DND-41 (cell line): Measurements from ENCODE around the gene IL12B.

Source experiments
- ATAC-seq: fragments of 200-7000 bp; cut with Tn5 transposase; 3 replicates; pipeline ENCODE4 v1.9.1; 2021; ENCODE audit warnings: low read depth; ENCODE audit not compliant: insufficient read depth
- DNase-seq: peaks from one replicate; pipeline ENCODE4 v3.0.0-alpha.2; 2020
- H2AFZ ChIP-seq: 2 replicates; pipeline ENCODE4 v1.6.0; 2012; ENCODE audit warnings: low read depth, low read length
- H3K27ac ChIP-seq: 2 replicates; pipeline ENCODE4 v1.5.1; 2012; ENCODE audit warnings: low read length, inconsistent platforms
- H3K27me3 ChIP-seq: fragments of 200-600 bp; sonication (generic); 2 replicates; pipeline ENCODE4 v1.6.0; 2012; ENCODE audit warnings: low read length, mild to moderate bottlenecking, inconsistent platforms; ENCODE audit not compliant: insufficient read depth, poor library complexity
- H3K36me3 ChIP-seq: 2 replicates; pipeline ENCODE4 v1.5.1; 2012; ENCODE audit warnings: low read length, inconsistent platforms; ENCODE audit not compliant: insufficient read depth
- H3K4me1 ChIP-seq: 2 replicates; pipeline ENCODE4 v1.5.1; 2012; ENCODE audit warnings: mild to moderate bottlenecking, low read length; ENCODE audit not compliant: insufficient read depth
- H3K4me2 ChIP-seq: 2 replicates; pipeline ENCODE4 v1.6.0; 2012; ENCODE audit warnings: mild to moderate bottlenecking, moderate library complexity, low read length, inconsistent platforms; ENCODE audit not compliant: insufficient read depth
- H3K4me3 ChIP-seq, 2 experiments: fragments of 200-600 bp in 1 of 2; shearing (Covaris generic) in 1 of 2; 2 replicates each; pipeline ENCODE4 v1.5.1; 2012 to 2016; ENCODE audit warnings: inconsistent platforms in 2 of 2, low read length in 2 of 2, mild to moderate bottlenecking in 2 of 2, low read depth in 1 of 2, moderate library complexity in 1 of 2
- H3K79me2 ChIP-seq: 2 replicates; pipeline ENCODE4 v1.6.0; 2012; ENCODE audit warnings: low read length, inconsistent platforms; ENCODE audit not compliant: insufficient read depth
- H3K9ac ChIP-seq: 2 replicates; pipeline ENCODE4 v1.6.0; 2012; ENCODE audit warnings: low read depth, mild to moderate bottlenecking, inconsistent platforms, low read length, moderate library complexity
- H3K9me3 ChIP-seq: 2 replicates; pipeline ENCODE4 v1.5.1; 2012; ENCODE audit warnings: low read length, moderate library complexity, mild to moderate bottlenecking, inconsistent platforms; ENCODE audit not compliant: insufficient read depth, severe bottlenecking
- H4K20me1 ChIP-seq: 2 replicates; pipeline ENCODE4 v1.6.0; 2012; ENCODE audit warnings: low read length; ENCODE audit not compliant: insufficient read depth
- EZH2 ChIP-seq: IDR thresholded peaks from 3 replicates; pipeline ENCODE4 v1.6.1; 2012; ENCODE audit warnings: borderline replicate concordance, low read depth, mild to moderate bottlenecking, moderate library complexity, low read length, inconsistent platforms; ENCODE audit not compliant: severe bottlenecking
- TF ChIP-seq, protein P1 (sequence below): IDR thresholded peaks from 2 replicates; pipeline ENCODE4 v1.5.1; 2012; ENCODE audit warnings: borderline replicate concordance, low read length, moderate library complexity, mild to moderate bottlenecking; ENCODE audit not compliant: poor library complexity, severe bottlenecking; ENCODE audit errors: extremely low read depth

IL12B gene

GRCh38 chr5:159317849-159318248 lies 12.4 kb downstream of the IL12B start:
- no peak overlapping the region for H3K4me3 ChIP-seq
- H3K4me1 ChIP-seq = no peaks in the 10 kb centered on the region
- no peaks in the 10 kb centered on the region for H3K27me3 ChIP-seq
- no peaks in the 10 kb centered on the region for H4K20me1 ChIP-seq
- ATAC-seq = no peak
- no peaks in the 10 kb centered on the region for H3K79me2 ChIP-seq
- H2AFZ ChIP-seq = no peak overlapping the region
- H3K4me2 ChIP-seq = no peak overlapping the region
- H3K36me3 ChIP-seq = no peaks in the 10 kb centered on the region
- no peak overlapping the region for H3K27ac ChIP-seq
- TF ChIP-seq, protein P1, sequence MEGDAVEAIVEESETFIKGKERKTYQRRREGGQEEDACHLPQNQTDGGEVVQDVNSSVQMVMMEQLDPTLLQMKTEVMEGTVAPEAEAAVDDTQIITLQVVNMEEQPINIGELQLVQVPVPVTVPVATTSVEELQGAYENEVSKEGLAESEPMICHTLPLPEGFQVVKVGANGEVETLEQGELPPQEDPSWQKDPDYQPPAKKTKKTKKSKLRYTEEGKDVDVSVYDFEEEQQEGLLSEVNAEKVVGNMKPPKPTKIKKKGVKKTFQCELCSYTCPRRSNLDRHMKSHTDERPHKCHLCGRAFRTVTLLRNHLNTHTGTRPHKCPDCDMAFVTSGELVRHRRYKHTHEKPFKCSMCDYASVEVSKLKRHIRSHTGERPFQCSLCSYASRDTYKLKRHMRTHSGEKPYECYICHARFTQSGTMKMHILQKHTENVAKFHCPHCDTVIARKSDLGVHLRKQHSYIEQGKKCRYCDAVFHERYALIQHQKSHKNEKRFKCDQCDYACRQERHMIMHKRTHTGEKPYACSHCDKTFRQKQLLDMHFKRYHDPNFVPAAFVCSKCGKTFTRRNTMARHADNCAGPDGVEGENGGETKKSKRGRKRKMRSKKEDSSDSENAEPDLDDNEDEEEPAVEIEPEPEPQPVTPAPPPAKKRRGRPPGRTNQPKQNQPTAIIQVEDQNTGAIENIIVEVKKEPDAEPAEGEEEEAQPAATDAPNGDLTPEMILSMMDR = no peak
- TF ChIP-seq EZH2 = no peak
- no peaks in the 10 kb centered on the region for H3K9me3 ChIP-seq
- no peak for DNase-seq
- no peak overlapping the region for H3K9ac ChIP-seq

GRCh38 chr5:159316519-159317383 lies 13.5 kb downstream of the IL12B start:
- H3K79me2 ChIP-seq = no peaks in the 10 kb centered on the region
- no peaks in the 10 kb centered on the region for H3K9me3 ChIP-seq
- no peak overlapping the region for H3K27ac ChIP-seq
- H3K36me3 ChIP-seq = no peaks in the 10 kb centered on the region
- H3K9ac ChIP-seq = no peak overlapping the region
- H3K4me2 ChIP-seq = no peak overlapping the region
- no peak overlapping the region for H2AFZ ChIP-seq
- TF ChIP-seq EZH2 = no peak
- TF ChIP-seq, protein P1 = peak; percentile 79
- ATAC-seq = peak; percentile 93
- no peaks in the 10 kb centered on the region for H3K4me1 ChIP-seq
- peak; percentile 50 for DNase-seq
- no peak overlapping the region for H3K4me3 ChIP-seq
- H3K27me3 ChIP-seq = no peaks in the 10 kb centered on the region
- no peaks in the 10 kb centered on the region for H4K20me1 ChIP-seq

GRCh38 chr5:159313197-159313596 lies 17.1 kb downstream of the IL12B start:
- ATAC-seq = no peak
- no peak for TF ChIP-seq EZH2
- TF ChIP-seq, protein P1 = no peak

DNA sequence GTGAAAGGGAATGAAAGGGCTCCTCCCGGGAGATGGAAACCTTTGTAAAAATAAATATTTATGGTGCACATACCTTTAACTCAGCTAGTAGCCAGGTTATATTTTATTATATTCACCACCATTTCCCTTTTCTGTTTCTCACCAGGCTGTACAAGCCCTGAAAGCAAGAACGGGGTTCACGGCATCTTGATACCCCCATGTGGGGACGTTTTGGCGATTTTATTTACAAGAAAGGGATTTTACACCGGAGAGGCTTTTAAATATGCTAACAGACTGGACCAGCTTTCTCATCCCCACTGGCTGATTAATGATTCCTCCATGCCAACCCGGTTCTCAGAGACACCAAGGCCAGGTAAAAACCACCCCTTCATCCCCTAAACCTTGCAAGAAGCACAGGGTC lies 19.2 kb downstream of the IL12B start:
- no peak overlapping the region for H2AFZ ChIP-seq
- no peak for DNase-seq
- H3K9ac ChIP-seq = no peak overlapping the region
- no peak overlapping the region for H3K4me3 ChIP-seq
- no peaks in the 10 kb centered on the region for H3K4me1 ChIP-seq
- H3K4me2 ChIP-seq = no peak overlapping the region
- no peaks in the 10 kb centered on the region for H4K20me1 ChIP-seq
- no peak for ATAC-seq
- H3K9me3 ChIP-seq = no peaks in the 10 kb centered on the region
- TF ChIP-seq EZH2 = no peak
- peaks cover 12% of the 10 kb centered on the region for H3K27me3 ChIP-seq
- no peak overlapping the region for H3K27ac ChIP-seq
- H3K36me3 ChIP-seq = no peaks in the 10 kb centered on the region
- H3K79me2 ChIP-seq = no peaks in the 10 kb centered on the region

More at GRCh38 chr5:159313197-159313596, 17.1 kb downstream of the IL12B start:
- Histone ChIP-seq H3K4me3 (no peak overlapping the region), H2AFZ (no peak overlapping the region), H3K27ac (no peak overlapping the region), H3K9ac (no peak overlapping the region), H3K79me2 (no peaks in the 10 kb centered on the region), H3K4me1 (no peaks in the 10 kb centered on the region), H3K36me3 (no peaks in the 10 kb centered on the region), H3K27me3 (peaks cover 8% of the 10 kb centered on the region), H3K9me3 (no peaks in the 10 kb centered on the region), H3K4me2 (no peak overlapping the region), H4K20me1 (no peaks in the 10 kb centered on the region)
- no peak for DNase-seq
